ENCODE results near the gene MYO9A.

- TF ChIP-seq ZFX (IDR thresholded peaks at IDR 0.05) (no peak), CTCF (conservative IDR thresholded peaks at IDR 0.05) (no peak)
These were observed 287.0 kb downstream of the MYO9A start for GRCh38 chr15:71830981-71831380.
